ENCODE results near the gene DNAJB2. TPM values are rescaled to one million over a fixed set of nuclear protein-coding genes. Genes with fewer than 3 reads are reported as not detected.

Gene DNAJB2
- total and polyA plus RNA-seq, 7 experiments from 2014 or later: 6.7 to 134 (median 107) TPM

GRCh38 chr2:219261024-219261855 is 17.9 kb upstream of the DNAJB2 start:
- Mint-ChIP-seq H3K27ac (no peak overlapping the region), H3K36me3 (no peaks in the 10 kb centered on the region), H3K27me3 (peaks cover 0 to 25% (median 0%) of the 10 kb centered on the region in 5 donors), H3K4me3 (no peak overlapping the region), H3K9me3 (no peaks in the 10 kb centered on the region), H3K4me1 (peaks cover 0 to 4% (median 2%) of the 10 kb centered on the region in 7 donors)
- DNase-seq: no peak
- no peak overlapping the region for H3K4me3 ChIP-seq (ENCODE audit: low read length)
- no peaks in the 10 kb centered on the region for H3K9me3 ChIP-seq (ENCODE audit: control insufficient read depth in 2 of 3, low read length in 3 of 3)
- no peaks in the 10 kb centered on the region for H3K4me1 ChIP-seq (ENCODE audit: control insufficient read depth in 2 of 2, insufficient read depth in 2 of 2, low read length in 2 of 2)
- H3K36me3 ChIP-seq (ENCODE audit: control insufficient read depth in 2 of 3, insufficient read depth in 3 of 3, low read length in 3 of 3): no peaks in the 10 kb centered on the region
- H3K27ac ChIP-seq (ENCODE audit: low read depth, low read length): no peak overlapping the region
- no peaks in the 10 kb centered on the region for H3K27me3 ChIP-seq (ENCODE audit: control insufficient read depth in 2 of 2, insufficient read depth in 2 of 2, low read length in 2 of 2)
- CTCF ChIA-PET: interaction anchor here (0.6 to 1.5 kb wide), 6 partner anchors 15 to 1199 kb away, joined by 3 to 4 read pairs (median 3); no protein-coding TSS in a partner anchor
- POLR2A ChIA-PET: interaction anchor here (0.9 to 1.9 kb wide), 5 partner anchors 8 to 86 kb away, joined by 3 to 12 read pairs (median 5); partner anchors contain the start of genes DNAJB2 and TUBA4B
- intact Hi-C loops (cut with micrococcal nuclease): no loop called here
- no peak for ATAC-seq

DNA sequence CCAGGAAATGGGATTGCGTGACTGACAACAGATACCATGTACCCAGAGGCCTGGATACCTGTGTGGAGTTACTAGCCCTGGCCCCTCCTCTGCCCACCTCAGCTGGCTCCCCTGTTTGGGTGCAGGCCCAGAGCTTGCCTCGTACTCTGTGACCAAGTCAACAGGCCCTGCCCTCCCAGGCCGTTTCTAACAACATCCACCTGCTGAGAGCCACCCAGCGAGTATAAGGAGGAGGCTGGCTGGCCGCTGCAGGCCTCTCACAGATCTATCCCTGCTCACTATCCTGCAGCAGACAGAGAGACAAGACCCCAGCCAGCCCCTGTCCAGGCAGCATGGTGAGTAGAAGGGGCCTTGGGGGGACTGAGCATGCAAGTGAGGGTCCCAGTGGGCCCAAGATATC is 12.9 kb upstream of the DNAJB2 start:
- Histone ChIP-seq H3K36me3 (ENCODE audit: control insufficient read depth in 2 of 3, insufficient read depth in 3 of 3, low read length in 3 of 3) (no peaks in the 10 kb centered on the region), H3K27me3 (ENCODE audit: control insufficient read depth in 2 of 2, insufficient read depth in 2 of 2, low read length in 2 of 2) (no peaks in the 10 kb centered on the region), H3K4me1 (ENCODE audit: control insufficient read depth in 2 of 2, insufficient read depth in 2 of 2, low read length in 2 of 2) (no peaks in the 10 kb centered on the region), H3K4me3 (ENCODE audit: low read length) (no peak overlapping the region), H3K27ac (ENCODE audit: low read depth, low read length) (no peak overlapping the region), H3K9me3 (ENCODE audit: control insufficient read depth in 2 of 3, low read length in 3 of 3) (no peaks in the 10 kb centered on the region)
- Mint-ChIP-seq H3K27ac (no peak overlapping the region), H3K4me1 (peaks cover 0 to 3% (median 0%) of the 10 kb centered on the region in 7 donors), H3K27me3 (peaks cover 0 to 13% (median 0%) of the 10 kb centered on the region in 5 donors), H3K9me3 (no peaks in the 10 kb centered on the region), H3K36me3 (no peaks in the 10 kb centered on the region), H3K4me3 (no peak overlapping the region)
- no peak for DNase-seq
- CTCF ChIA-PET: no interaction called here
- ATAC-seq: no peak
- POLR2A ChIA-PET: interaction anchor here (1.0 to 1.8 kb wide), 3 partner anchors 12 to 39 kb away, joined by 4 to 6 read pairs (median 5); no protein-coding TSS in a partner anchor
- intact Hi-C loops (cut with micrococcal nuclease): no loop called here

GRCh38 chr2:219266886-219267285 is 12.3 kb upstream of the DNAJB2 start:
- intact Hi-C loops (cut with micrococcal nuclease): no loop called here
- H3K27ac Mint-ChIP-seq: peak overlapping the region in 1 of 9 donors; percentile 8
- Histone ChIP-seq H3K27ac (ENCODE audit: low read depth, low read length) (no peak overlapping the region), H3K36me3 (ENCODE audit: control insufficient read depth in 2 of 3, insufficient read depth in 3 of 3, low read length in 3 of 3) (no peaks in the 10 kb centered on the region), H3K27me3 (ENCODE audit: control insufficient read depth in 2 of 2, insufficient read depth in 2 of 2, low read length in 2 of 2) (no peaks in the 10 kb centered on the region), H3K9me3 (ENCODE audit: control insufficient read depth in 2 of 3, low read length in 3 of 3) (no peaks in the 10 kb centered on the region), H3K4me1 (ENCODE audit: control insufficient read depth in 2 of 2, insufficient read depth in 2 of 2, low read length in 2 of 2) (no peaks in the 10 kb centered on the region), H3K4me3 (ENCODE audit: low read length) (no peak overlapping the region)
- ChIA-PET POLR2A (interaction anchor here (1.8 kb wide), 1 partner anchor 12 kb away, joined by 6 read pairs; no protein-coding TSS in a partner anchor), CTCF (no interaction called here)
- H3K4me3 Mint-ChIP-seq: no peak overlapping the region
- peaks cover 0 to 9% (median 0%) of the 10 kb centered on the region in 5 donors for H3K27me3 Mint-ChIP-seq
- ATAC-seq (no peak), DNase-seq (no peak)
- peaks cover 0 to 3% (median 0%) of the 10 kb centered on the region in 7 donors for H3K4me1 Mint-ChIP-seq
- no peaks in the 10 kb centered on the region for H3K36me3 Mint-ChIP-seq
- no peaks in the 10 kb centered on the region for H3K9me3 Mint-ChIP-seq

- POLR2A ChIA-PET: no interaction called here
- Mint-ChIP-seq H3K27ac (no peak overlapping the region), H3K9me3 (no peaks in the 10 kb centered on the region), H3K36me3 (no peaks in the 10 kb centered on the region), H3K27me3 (peaks cover 0 to 9% (median 0%) of the 10 kb centered on the region in 5 donors), H3K4me3 (no peak overlapping the region), H3K4me1 (no peaks in the 10 kb centered on the region)
- no peaks in the 10 kb centered on the region for H3K9me3 ChIP-seq (ENCODE audit: control insufficient read depth in 2 of 3, low read length in 3 of 3)
- DNase-seq (no peak), ATAC-seq (no peak)
- no peak overlapping the region for H3K27ac ChIP-seq (ENCODE audit: low read depth, low read length)
- H3K36me3 ChIP-seq (ENCODE audit: control insufficient read depth in 2 of 3, insufficient read depth in 3 of 3, low read length in 3 of 3): no peaks in the 10 kb centered on the region
- intact Hi-C loops (cut with micrococcal nuclease): no loop called here
- CTCF ChIA-PET: no interaction called here
- H3K4me1 ChIP-seq (ENCODE audit: control insufficient read depth in 2 of 2, insufficient read depth in 2 of 2, low read length in 2 of 2): no peaks in the 10 kb centered on the region
- H3K27me3 ChIP-seq (ENCODE audit: control insufficient read depth in 2 of 2, insufficient read depth in 2 of 2, low read length in 2 of 2): no peaks in the 10 kb centered on the region
- H3K4me3 ChIP-seq (ENCODE audit: low read length): no peak overlapping the region
Measured at GRCh38 chr2:219268294-219268693, 10.9 kb upstream of the DNAJB2 start.

GRCh38 chr2:219269362-219270054 is 9.7 kb upstream of the DNAJB2 start:
- Mint-ChIP-seq H3K27me3 (peaks cover 0 to 14% (median 0%) of the 10 kb centered on the region in 5 donors), H3K27ac (no peak overlapping the region), H3K9me3 (no peaks in the 10 kb centered on the region), H3K4me3 (no peak overlapping the region), H3K36me3 (no peaks in the 10 kb centered on the region), H3K4me1 (no peaks in the 10 kb centered on the region)
- POLR2A ChIA-PET: interaction anchor here (0.8 to 0.9 kb wide), 3 partner anchors 9 to 41 kb away, joined by 3 read pairs; partner anchors contain the start of gene DNAJB2
- CTCF ChIA-PET: no interaction called here
- H3K9me3 ChIP-seq (ENCODE audit: control insufficient read depth in 2 of 3, low read length in 3 of 3): no peaks in the 10 kb centered on the region
- DNase-seq: no peak
- no peaks in the 10 kb centered on the region for H3K27me3 ChIP-seq (ENCODE audit: control insufficient read depth in 2 of 2, insufficient read depth in 2 of 2, low read length in 2 of 2)
- no peaks in the 10 kb centered on the region for H3K4me1 ChIP-seq (ENCODE audit: control insufficient read depth in 2 of 2, insufficient read depth in 2 of 2, low read length in 2 of 2)
- H3K4me3 ChIP-seq (ENCODE audit: low read length): no peak overlapping the region
- no peak for ATAC-seq
- intact Hi-C loops (cut with micrococcal nuclease): no loop called here
- no peak overlapping the region for H3K27ac ChIP-seq (ENCODE audit: low read depth, low read length)
- H3K36me3 ChIP-seq (ENCODE audit: control insufficient read depth in 2 of 3, insufficient read depth in 3 of 3, low read length in 3 of 3): no peaks in the 10 kb centered on the region

DNA sequence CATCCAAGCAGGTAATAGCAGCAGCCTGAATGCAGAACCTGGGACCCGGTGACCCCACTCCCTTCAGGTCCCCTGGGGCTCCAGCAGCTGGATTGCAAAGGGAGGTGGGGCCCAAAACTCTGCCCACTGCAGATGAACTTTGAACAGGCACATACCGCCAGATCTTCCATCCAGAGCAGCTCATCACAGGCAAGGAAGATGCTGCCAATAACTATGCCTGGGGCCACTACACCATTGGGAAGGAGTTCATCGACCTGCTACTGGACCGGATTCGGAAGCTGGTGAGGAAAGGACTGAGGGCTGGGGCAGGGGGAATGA is 9.2 kb upstream of the DNAJB2 start:
- ATAC-seq (no peak), DNase-seq (no peak)
- Mint-ChIP-seq H3K27me3 (peaks cover 0 to 16% (median 0%) of the 10 kb centered on the region in 5 donors), H3K4me3 (no peak overlapping the region), H3K9me3 (no peaks in the 10 kb centered on the region), H3K27ac (no peak overlapping the region), H3K4me1 (no peaks in the 10 kb centered on the region), H3K36me3 (no peaks in the 10 kb centered on the region)
- Histone ChIP-seq H3K9me3 (ENCODE audit: control insufficient read depth in 2 of 3, low read length in 3 of 3) (no peaks in the 10 kb centered on the region), H3K27ac (ENCODE audit: low read depth, low read length) (no peak overlapping the region), H3K4me1 (ENCODE audit: control insufficient read depth in 2 of 2, insufficient read depth in 2 of 2, low read length in 2 of 2) (no peaks in the 10 kb centered on the region), H3K27me3 (ENCODE audit: control insufficient read depth in 2 of 2, insufficient read depth in 2 of 2, low read length in 2 of 2) (no peaks in the 10 kb centered on the region), H3K4me3 (ENCODE audit: low read length) (no peak overlapping the region), H3K36me3 (ENCODE audit: control insufficient read depth in 2 of 3, insufficient read depth in 3 of 3, low read length in 3 of 3) (no peaks in the 10 kb centered on the region)
- ChIA-PET POLR2A (interaction anchor here (0.8 to 0.9 kb wide), 3 partner anchors 9 to 42 kb away, joined by 3 read pairs; partner anchors contain the start of gene DNAJB2), CTCF (no interaction called here)
- intact Hi-C loops (cut with micrococcal nuclease): no loop called here
